Measurements from ENCODE around the gene TMEM203. TPM values are rescaled to one million over a fixed set of nuclear protein-coding genes. Genes with fewer than 3 reads are reported as not detected.

Gene TMEM203
- total and polyA plus RNA-seq, 2 of the 13 experiments (the other 11 are each of a cell fraction or from before 2014, with no cell fraction given): 23.4 to 36.7 TPM

- no peak for TF ChIP-seq CEBPZ (IDR thresholded peaks at IDR 0.05; ENCODE audit: low read length)
Observed at GRCh38 chr9:137241490-137242268, 36.2 kb upstream of the TMEM203 start (continued).

GRCh38 chr9:137240841-137241489 lies 35.5 kb upstream of the TMEM203 start, which contains the start of gene TUBB4B:
Gene TUBB4B, plus strand, starts transcription at chr9:137241287. Its CDS starts 74 bp downstream, at chr9:137241361.
- Histone ChIP-seq H2AFZ (ENCODE audit: low read length) (no peak within 1 kb of the TSS), H3K4me2 (ENCODE audit: low read depth, low read length) (peak within 1 kb of the TSS; percentile 99), H3K27me3 (ENCODE audit: control insufficient read depth in 1 of 2, insufficient read depth in 2 of 2, low read length in 2 of 2) (no peaks in the 10 kb centered on the region; a peak in 1 of 5 replicates), H3K4me1 (ENCODE audit: insufficient read depth, low read length) (peaks cover 62% of the 10 kb centered on the region), H3K9me3 (ENCODE audit: low read length) (no peaks in the 10 kb centered on the region), H3K27ac (ENCODE audit: extremely low read length, insufficient read depth, low read length) (peak within 1 kb of the TSS; percentile 96), H3K4me3 (replicated peaks in 1 of 3; ENCODE audit: insufficient read depth in 1 of 3, low read depth in 2 of 3, low read length in 3 of 3) (peak within 1 kb of the TSS; percentile 89 to 94 (median 94)), H3K79me2 (ENCODE audit: insufficient read depth, low read length) (peaks cover 36% of the 10 kb centered on the region), H4K20me1 (ENCODE audit: insufficient read depth, low read length) (peaks cover 27% of the 10 kb centered on the region), H3K9ac (ENCODE audit: insufficient read depth, low read depth, low read length) (peak within 1 kb of the TSS; percentile 92), H3K36me3 (replicated peaks in 1 of 2; ENCODE audit: control insufficient read depth in 1 of 2, insufficient read depth in 2 of 2, low read length in 2 of 2) (peaks cover 4 to 19% of the 10 kb centered on the region in 2 experiments; a peak in 4 of 5 replicates)
- peak; percentile 99 for DNase-seq (ENCODE audit: low spot score)
- POLR2A ChIA-PET: interaction anchor here (0.7 to 7.7 kb wide), 34 partner anchors 11 to 440 kb away, joined by 3 to 317 read pairs (median 6); partner anchors contain the start of genes ENTPD2, ENTPD8, LRRC26 and MAN1B1
- CTCF ChIA-PET (ENCODE audit: low intra/inter-chr PET ratio, low total read pairs): no interaction called here
- ATAC-seq: peak; percentile 55
- WGBS (ENCODE audit: low lambda C conversion rate): 0% methylated on average over 14 of the region's 67 CpGs
- BruUV-seq (replicated peaks): no TSS peak
- intact Hi-C loops (cut with micrococcal nuclease; ENCODE audit: unreplicated experiment) (no loop called here), in situ Hi-C loops (cut with HindIII; ENCODE audit: extremely low pct_ligation_motif_present, low pct_unique_long_range_greater_than_20kb) (no loop called here)
- FAIRE-seq: peak; percentile 99
- TF ChIP-seq SRSF1 (optimal IDR thresholded peaks at IDR 0.05; ENCODE audit: low read depth, low read length) (no peak), MIER2 (CRISPR knock-in tag; IDR thresholded peaks at IDR 0.05) (peak; percentile 52; the same call in 1 of the 2 replicates), PBX3 (CRISPR knock-in tag; IDR thresholded peaks at IDR 0.05; ENCODE audit: borderline replicate concordance) (peak; percentile 93; the same call in 1 of the 2 replicates), ZNF75D (CRISPR knock-in tag; IDR thresholded peaks at IDR 0.05; ENCODE audit: borderline replicate concordance) (no peak), KLF6 (CRISPR knock-in tag; IDR thresholded peaks at IDR 0.05) (peak; percentile 70; the same call in 1 of the 2 replicates), TCF7L2 (IDR thresholded peaks at IDR 0.05; ENCODE audit: low read depth, low read length) (no peak), TOPORS (CRISPR knock-in tag; IDR thresholded peaks at IDR 0.05) (no peak), HHEX (CRISPR knock-in tag; IDR thresholded peaks at IDR 0.05) (no peak), E2F1 (CRISPR knock-in tag; IDR thresholded peaks at IDR 0.05) (peak; percentile 58; the same call in 1 of the 2 replicates), IRF1 (CRISPR knock-in tag; IDR thresholded peaks at IDR 0.05; ENCODE audit: low read depth) (no peak), RCOR2 (CRISPR knock-in tag; IDR thresholded peaks at IDR 0.05) (no peak), SKI (IDR thresholded peaks at IDR 0.05; ENCODE audit: partially characterized antibody) (peak; percentile 8), MLX (CRISPR knock-in tag; IDR thresholded peaks at IDR 0.05) (peak; percentile 26; the same call in 1 of the 2 replicates)
